ENCODE data around the gene CSNK1G3.

- TF ChIP-seq CTCF (conservative IDR thresholded peaks at IDR 0.05 in 1 of 2, IDR thresholded peaks at IDR 0.05 in 1 of 2; ENCODE audit: low read depth in 1 of 2, low read length in 2 of 2): no peak
- TF ChIP-seq EZH2 (IDR thresholded peaks at IDR 0.05; ENCODE audit: low read length, missing control alignments): no peak
Measured at GRCh38 chr5:123528878-123529277, 16.9 kb downstream of the CSNK1G3 start.

Data from fibroblast of lung (primary cell).